Measurements from ENCODE around the gene FAM53B. TPM values are rescaled to one million over a fixed set of nuclear protein-coding genes. Genes with fewer than 3 reads are reported as not detected.

Gene FAM53B
- total RNA-seq, 4 donors from 2014 or later: 72.7 to 92.1 (median 80.5) TPM

DNA sequence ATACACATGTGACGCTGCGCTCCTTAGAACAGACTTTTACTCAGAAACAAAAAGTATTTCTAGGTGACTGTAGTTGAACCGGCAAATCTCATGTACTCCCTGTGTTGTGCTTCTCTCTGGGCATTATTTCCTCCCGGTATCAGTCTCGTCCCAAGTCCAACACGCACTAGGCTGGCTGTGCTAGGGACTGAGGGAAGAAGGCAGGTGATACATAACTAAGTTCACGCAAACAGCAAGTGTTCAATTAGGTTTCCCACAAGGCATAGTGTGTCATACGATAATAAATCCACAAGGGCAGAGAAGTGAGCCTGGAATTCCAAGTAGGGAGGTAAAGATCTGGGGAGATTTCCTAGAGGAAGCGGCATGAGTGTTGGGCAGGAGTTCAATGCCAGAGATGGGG, 20.4 kb downstream of the FAM53B start:
- peak in 1 of 3 donors; percentile 62 for DNase-seq
- Histone ChIP-seq H3K4me1 (peaks cover 30 to 95% (median 64%) of the 10 kb centered on the region in 4 donors), H3K9me3 (no peaks in the 10 kb centered on the region), H3K27me3 (no peaks in the 10 kb centered on the region), H3K4me3 (no peak overlapping the region), H3K36me3 (no peaks in the 10 kb centered on the region), H3K27ac (peak overlapping the region; percentile 72 to 92 (median 84))
- peak in 1 of 2 donors; percentile 55 for TF ChIP-seq POLR2A (IDR thresholded peaks at IDR 0.05)
- TF ChIP-seq, protein P1, sequence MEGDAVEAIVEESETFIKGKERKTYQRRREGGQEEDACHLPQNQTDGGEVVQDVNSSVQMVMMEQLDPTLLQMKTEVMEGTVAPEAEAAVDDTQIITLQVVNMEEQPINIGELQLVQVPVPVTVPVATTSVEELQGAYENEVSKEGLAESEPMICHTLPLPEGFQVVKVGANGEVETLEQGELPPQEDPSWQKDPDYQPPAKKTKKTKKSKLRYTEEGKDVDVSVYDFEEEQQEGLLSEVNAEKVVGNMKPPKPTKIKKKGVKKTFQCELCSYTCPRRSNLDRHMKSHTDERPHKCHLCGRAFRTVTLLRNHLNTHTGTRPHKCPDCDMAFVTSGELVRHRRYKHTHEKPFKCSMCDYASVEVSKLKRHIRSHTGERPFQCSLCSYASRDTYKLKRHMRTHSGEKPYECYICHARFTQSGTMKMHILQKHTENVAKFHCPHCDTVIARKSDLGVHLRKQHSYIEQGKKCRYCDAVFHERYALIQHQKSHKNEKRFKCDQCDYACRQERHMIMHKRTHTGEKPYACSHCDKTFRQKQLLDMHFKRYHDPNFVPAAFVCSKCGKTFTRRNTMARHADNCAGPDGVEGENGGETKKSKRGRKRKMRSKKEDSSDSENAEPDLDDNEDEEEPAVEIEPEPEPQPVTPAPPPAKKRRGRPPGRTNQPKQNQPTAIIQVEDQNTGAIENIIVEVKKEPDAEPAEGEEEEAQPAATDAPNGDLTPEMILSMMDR (IDR thresholded peaks at IDR 0.05): peak in 2 of 6 experiments; percentile 14 to 25

DNA sequence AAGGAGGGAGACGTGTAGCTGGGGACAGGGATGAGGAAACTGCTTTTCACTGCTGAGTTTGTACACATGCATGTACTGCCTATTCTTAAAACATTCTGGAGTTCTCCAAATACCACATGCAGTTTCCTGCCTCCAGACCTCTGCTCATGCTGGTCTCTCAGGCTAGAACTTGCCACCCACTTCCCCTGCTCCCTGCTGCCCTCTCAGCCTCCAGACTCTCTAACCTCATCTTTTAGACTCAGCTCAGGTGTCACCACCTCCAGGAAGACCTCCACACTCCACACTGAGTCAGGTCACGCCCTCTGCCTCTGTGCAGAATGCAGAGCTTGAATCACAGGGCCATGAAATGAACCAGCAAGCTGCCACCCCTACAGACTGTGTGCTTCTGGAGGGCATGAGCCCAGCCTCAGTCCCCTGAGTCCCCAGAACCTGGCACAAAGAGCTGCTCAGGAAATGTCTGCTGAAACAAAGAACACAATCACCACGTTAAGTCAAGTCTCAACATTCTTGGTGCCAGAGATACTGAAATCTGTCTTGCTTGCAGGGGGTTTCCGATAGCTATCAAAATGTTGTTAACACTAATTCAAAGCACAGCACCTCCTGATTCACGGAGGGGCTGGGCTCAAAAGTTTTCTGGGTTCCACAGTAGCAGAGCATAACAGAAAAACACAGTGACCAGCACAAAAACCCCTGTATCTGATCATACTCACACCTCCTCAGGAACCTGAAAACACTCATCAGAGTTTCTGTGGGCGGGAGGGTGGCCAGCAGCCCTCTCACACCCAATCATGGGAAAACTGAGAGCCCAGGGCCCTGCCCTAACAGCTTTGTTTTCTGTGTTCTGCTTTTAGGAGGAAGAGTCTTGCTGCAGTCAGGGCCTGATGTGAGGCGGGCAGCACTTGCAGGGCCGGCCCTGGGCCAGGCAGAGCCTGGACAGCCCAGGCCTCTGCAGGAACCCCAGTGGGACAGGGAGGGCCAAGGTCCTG, 21.1 kb downstream of the FAM53B start:
- DNase-seq: peak; percentile 56 to 78 (median 59)
- TF ChIP-seq POLR2A (IDR thresholded peaks at IDR 0.05): no peak
- TF ChIP-seq, protein P1 (IDR thresholded peaks at IDR 0.05): no peak
- peaks cover 26 to 95% (median 64%) of the 10 kb centered on the region in 4 donors for H3K4me1 ChIP-seq
- H3K4me3 ChIP-seq: no peak overlapping the region
- H3K27ac ChIP-seq: peak overlapping the region; percentile 72 to 92 (median 84)
- no peaks in the 10 kb centered on the region for H3K36me3 ChIP-seq
- no peaks in the 10 kb centered on the region for H3K9me3 ChIP-seq
- H3K27me3 ChIP-seq: no peaks in the 10 kb centered on the region

DNA sequence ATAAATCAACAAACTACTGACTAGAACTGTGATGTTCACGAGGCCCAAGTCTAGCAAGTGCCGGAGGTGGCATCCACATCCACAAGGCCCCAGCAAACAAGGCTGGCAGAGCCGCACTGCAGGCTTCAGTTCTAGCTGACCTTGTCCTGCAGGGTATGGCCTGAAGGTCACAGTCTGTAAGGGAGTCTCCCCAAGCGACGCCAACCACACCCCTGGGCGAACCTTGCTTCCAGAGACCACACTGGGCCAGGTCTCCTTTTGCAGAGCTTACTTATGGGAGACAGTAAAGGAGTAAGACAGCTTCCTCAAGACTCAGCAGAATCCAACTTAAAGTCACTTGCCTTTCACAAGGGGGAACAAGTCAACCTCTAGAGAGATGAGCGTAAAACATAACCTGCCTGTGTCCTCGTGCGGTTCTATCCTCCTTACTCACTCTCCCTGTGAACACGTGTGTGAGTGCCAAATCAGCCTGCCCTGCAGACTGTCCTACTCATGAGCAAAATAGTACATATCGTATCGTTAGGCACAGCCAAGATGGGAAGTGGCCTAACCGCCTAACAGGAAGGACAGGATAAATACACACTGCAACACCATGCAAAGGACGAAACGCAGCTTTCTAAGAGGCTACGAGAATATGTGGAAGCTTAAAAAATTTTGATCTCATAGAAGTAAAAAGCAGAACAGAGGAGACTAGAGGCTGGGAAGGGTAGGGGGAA, 22.7 kb downstream of the FAM53B start:
- H3K27ac ChIP-seq: peak overlapping the region; percentile 72 to 85 (median 82)
- no peak overlapping the region for H3K4me3 ChIP-seq
- H3K9me3 ChIP-seq: no peaks in the 10 kb centered on the region
- TF ChIP-seq, protein P1 (IDR thresholded peaks at IDR 0.05): no peak
- no peak for TF ChIP-seq POLR2A (IDR thresholded peaks at IDR 0.05)
- no peaks in the 10 kb centered on the region for H3K27me3 ChIP-seq
- H3K36me3 ChIP-seq: no peaks in the 10 kb centered on the region
- peaks cover 23 to 96% (median 70%) of the 10 kb centered on the region in 4 donors for H3K4me1 ChIP-seq
- DNase-seq: peak in 1 of 3 donors; percentile 79

DNA sequence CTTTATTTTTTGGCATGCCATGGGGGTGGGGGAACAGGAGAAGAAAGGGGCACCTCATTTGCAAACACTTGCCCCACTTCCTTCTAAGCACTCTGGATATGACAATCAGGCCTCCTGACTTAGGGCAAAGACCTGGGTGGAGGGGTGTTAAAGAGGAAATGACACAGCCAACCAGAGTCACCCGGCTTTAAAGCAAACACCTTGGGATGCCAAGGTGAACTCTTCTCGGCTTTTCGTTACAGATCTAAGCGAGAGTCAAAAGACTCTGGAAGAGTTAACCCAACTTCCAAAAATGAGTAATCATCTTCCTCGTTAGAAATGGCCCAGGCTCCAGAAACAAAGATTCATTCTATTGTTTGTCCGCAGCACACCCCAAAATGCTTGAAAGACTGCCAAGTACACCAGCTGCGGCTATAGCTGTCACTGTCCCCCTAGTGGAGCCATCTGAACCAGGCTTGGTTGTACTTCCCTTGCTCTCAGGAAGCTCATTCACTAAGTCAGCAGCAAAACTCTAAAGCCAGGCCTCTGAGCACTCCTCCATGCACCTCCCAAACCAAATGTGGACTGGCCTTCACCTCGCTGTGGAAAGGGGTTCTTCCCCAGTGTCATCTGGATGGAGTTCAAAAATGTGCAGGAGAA, 24.8 kb downstream of the FAM53B start:
- H3K27ac ChIP-seq: peak overlapping the region; percentile 66 to 85 (median 78)
- peak overlapping the region in 1 of 4 donors; percentile 4 for H3K4me3 ChIP-seq
- H3K9me3 ChIP-seq: no peaks in the 10 kb centered on the region
- TF ChIP-seq, protein P1 (IDR thresholded peaks at IDR 0.05): peak; percentile 46 to 82 (median 70)
- TF ChIP-seq POLR2A (IDR thresholded peaks at IDR 0.05): no peak
- no peaks in the 10 kb centered on the region for H3K36me3 ChIP-seq
- peaks cover 21 to 85% (median 63%) of the 10 kb centered on the region in 4 donors for H3K4me1 ChIP-seq
- no peaks in the 10 kb centered on the region for H3K27me3 ChIP-seq
- DNase-seq: peak; percentile 62 to 92 (median 80)

Data from Peyer's patch (tissue), 4 donors.